22Rv1 (cell line): ENCODE results near the gene PPP1R26.
"Not testable (repeated sequence)": the region's sequence is repeated elsewhere in the genome, so short reads cannot be mapped to it uniquely, and the experiment has no call there.

Experiments used
- H3K27ac ChIP-seq: fragments of 450-650 bp; 2 replicates; pipeline ENCODE4 v1.5.1; 2017
- CTCF ChIP-seq: fragments of 450-650 bp; IDR thresholded peaks from 2 replicates; pipeline ENCODE4 v1.5.1; 2017; ENCODE audit warnings: mild to moderate bottlenecking
- ZFX ChIP-seq: fragments of 450-650 bp; IDR thresholded peaks from 2 replicates; pipeline ENCODE4 v1.6.1; 2017; ENCODE audit warnings: antibody characterized with exemption, borderline replicate concordance

Gene PPP1R26

GRCh38 chr9:135456436-135457104 is 23.0 kb upstream of the PPP1R26 start:
- no peak overlapping the region for H3K27ac ChIP-seq
- TF ChIP-seq ZFX (no peak), CTCF (no peak)

DNA sequence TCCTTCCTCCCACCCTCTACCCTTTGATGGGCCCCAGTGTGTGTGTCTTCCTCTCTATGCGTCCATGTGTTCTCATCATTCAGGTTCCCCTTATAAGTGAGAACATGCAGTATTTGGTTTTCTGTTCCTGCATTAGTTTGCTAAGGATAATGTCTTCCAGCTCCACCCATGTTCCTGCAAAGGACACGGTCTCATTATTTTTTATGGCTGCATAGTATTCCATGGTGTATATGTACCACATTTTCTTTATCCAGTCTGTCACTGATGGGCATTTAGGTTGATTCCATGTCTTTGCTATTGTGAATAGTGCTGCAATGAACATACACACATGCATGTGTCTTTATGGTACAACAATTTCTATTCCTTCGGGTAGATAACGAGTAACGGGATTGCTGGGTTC is 21.1 kb upstream of the PPP1R26 start:
- H3K27ac ChIP-seq, result not testable (repeated sequence)

- TF ChIP-seq ZFX, result no peak
- no peak for TF ChIP-seq CTCF
Measured at GRCh38 chr9:135461936-135462335, 17.6 kb upstream of the PPP1R26 start.

DNA sequence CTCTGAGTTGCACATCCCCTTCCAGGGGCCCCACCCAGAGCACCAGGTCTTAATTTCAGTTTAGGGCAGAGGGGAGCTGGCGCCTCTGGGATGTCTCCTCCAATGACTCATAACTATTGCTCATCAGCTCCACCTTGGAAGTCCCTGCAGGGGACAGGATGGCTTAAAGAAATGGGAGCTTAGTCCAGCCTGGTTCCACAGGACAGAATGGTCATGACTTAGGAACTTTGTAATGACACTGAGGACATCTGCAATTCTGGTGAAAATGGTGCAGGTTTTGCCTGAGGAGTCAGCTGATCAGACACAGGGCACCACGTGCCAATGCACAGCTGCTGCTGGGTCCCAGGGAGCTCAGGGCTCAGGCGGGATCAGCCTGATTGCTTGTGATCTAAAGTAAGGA is 16.4 kb upstream of the PPP1R26 start:
- TF ChIP-seq ZFX (no peak), CTCF (no peak)

More at GRCh38 chr9:135461936-135462335, 17.6 kb upstream of the PPP1R26 start:
- H3K27ac ChIP-seq, result no peak overlapping the region

GRCh38 chr9:135464181-135464580 is 15.4 kb upstream of the PPP1R26 start:
- no peak for TF ChIP-seq ZFX
- TF ChIP-seq CTCF, result no peak
- no peak overlapping the region for H3K27ac ChIP-seq

More for the DNA sequence above, 16.4 kb upstream of the PPP1R26 start:
- H3K27ac ChIP-seq, result no peak overlapping the region

GRCh38 chr9:135468854-135469521 is 10.6 kb upstream of the PPP1R26 start:
- TF ChIP-seq ZFX (no peak), CTCF (no peak)
- H3K27ac ChIP-seq, result no peak overlapping the region

DNA sequence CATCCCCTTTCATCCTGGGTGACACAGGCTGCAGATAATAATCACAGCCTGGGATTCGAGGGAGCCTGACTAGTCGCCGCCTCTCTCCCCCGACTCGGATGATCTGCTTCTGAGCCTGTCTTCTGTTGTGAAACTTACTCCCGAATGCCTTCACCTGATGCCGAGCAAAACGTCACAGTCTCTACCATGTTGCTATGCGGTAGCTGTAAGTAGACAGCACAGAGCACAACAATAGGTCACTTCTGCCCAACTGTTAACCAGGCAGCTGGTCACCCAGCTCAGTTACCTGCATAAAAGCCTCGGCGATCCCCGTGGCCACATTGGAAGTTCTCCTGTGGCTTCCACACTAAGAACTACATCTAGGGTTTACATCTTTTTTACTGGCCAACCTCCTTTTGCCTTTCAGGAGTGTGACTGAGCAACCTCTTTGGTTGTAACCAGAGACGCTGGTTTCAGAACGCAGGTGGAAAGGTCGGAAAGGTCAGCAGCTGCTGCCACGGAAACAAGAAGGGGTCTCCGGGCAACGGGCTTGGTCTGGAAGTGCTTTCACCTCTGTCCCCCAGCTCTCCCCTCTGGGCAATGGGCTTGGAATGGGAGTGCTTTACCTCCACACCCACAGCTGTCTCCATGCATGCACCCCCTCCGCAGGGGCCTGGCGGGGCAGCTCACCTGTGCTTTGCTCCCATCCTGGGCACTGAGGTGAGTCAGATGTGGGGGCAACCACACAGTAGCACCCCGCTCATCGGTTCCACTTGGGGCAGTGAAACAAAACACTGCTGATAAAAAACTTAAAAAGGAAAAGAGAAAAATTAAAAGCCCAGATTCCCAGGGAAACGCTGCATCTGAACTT is 7.6 kb upstream of the PPP1R26 start:
- H3K27ac ChIP-seq, result no peak overlapping the region
- no peak for TF ChIP-seq ZFX
- no peak for TF ChIP-seq CTCF
